ENCODE measurements around the gene FCN2. TPM values are rescaled to one million over a fixed set of nuclear protein-coding genes. Genes with fewer than 3 reads are reported as not detected.

The FCN2 gene
- total RNA-seq, 1 donor from 2014 or later, result 1.0 TPM

GRCh38 chr9:134902936-134903335 lies 22.3 kb downstream of the FCN2 start:
- peaks cover 2 to 7% (median 4%) of the 10 kb centered on the region in 3 donors for H3K27me3 ChIP-seq (ENCODE audit: control insufficient read depth in 3 of 3, insufficient read depth in 3 of 3, low read length in 3 of 3)
- no peak overlapping the region for H3K4me3 ChIP-seq (ENCODE audit: low read length in 3 of 3)
- H3K36me3 ChIP-seq (ENCODE audit: control insufficient read depth in 3 of 3, insufficient read depth in 3 of 3, low read length in 3 of 3), result no peaks in the 10 kb centered on the region
- peaks cover 0 to under 1% (median 0%) of the 10 kb centered on the region in 3 donors for H3K4me1 ChIP-seq (ENCODE audit: control insufficient read depth in 3 of 3, insufficient read depth in 3 of 3, low read length in 3 of 3)
- H3K9me3 ChIP-seq (ENCODE audit: control insufficient read depth in 3 of 3, low read length in 3 of 3), result peaks cover 0 to 4% (median 0%) of the 10 kb centered on the region in 3 donors
- H3K27ac ChIP-seq (ENCODE audit: low read depth, low read length), result no peak overlapping the region
- H3K9ac ChIP-seq (ENCODE audit: low read depth in 1 of 3, low read length in 3 of 3), result no peak overlapping the region

GRCh38 chr9:134908524-134909309 lies 28.1 kb downstream of the FCN2 start:
- no peaks in the 10 kb centered on the region for H3K9me3 ChIP-seq (ENCODE audit: control insufficient read depth in 3 of 3, low read length in 3 of 3)
- H3K27ac ChIP-seq (ENCODE audit: low read depth, low read length), result no peak overlapping the region
- no peak overlapping the region for H3K9ac ChIP-seq (ENCODE audit: low read depth in 1 of 3, low read length in 3 of 3)
- H3K27me3 ChIP-seq (ENCODE audit: control insufficient read depth in 3 of 3, insufficient read depth in 3 of 3, low read length in 3 of 3), result peaks cover 15 to 32% (median 24%) of the 10 kb centered on the region in 3 donors
- no peaks in the 10 kb centered on the region for H3K36me3 ChIP-seq (ENCODE audit: control insufficient read depth in 3 of 3, insufficient read depth in 3 of 3, low read length in 3 of 3)
- no peaks in the 10 kb centered on the region for H3K4me1 ChIP-seq (ENCODE audit: control insufficient read depth in 3 of 3, insufficient read depth in 3 of 3, low read length in 3 of 3)
- no peak overlapping the region for H3K4me3 ChIP-seq (ENCODE audit: low read length in 3 of 3)

GRCh38 chr9:134909511-134910481 lies 29.2 kb downstream of the FCN2 start:
- Histone ChIP-seq H3K36me3 (ENCODE audit: control insufficient read depth in 3 of 3, insufficient read depth in 3 of 3, low read length in 3 of 3) (no peaks in the 10 kb centered on the region), H3K27me3 (ENCODE audit: control insufficient read depth in 3 of 3, insufficient read depth in 3 of 3, low read length in 3 of 3) (peaks cover 15 to 32% (median 25%) of the 10 kb centered on the region in 3 donors), H3K9me3 (ENCODE audit: control insufficient read depth in 3 of 3, low read length in 3 of 3) (no peaks in the 10 kb centered on the region), H3K4me1 (ENCODE audit: control insufficient read depth in 3 of 3, insufficient read depth in 3 of 3, low read length in 3 of 3) (no peaks in the 10 kb centered on the region), H3K9ac (ENCODE audit: low read depth in 1 of 3, low read length in 3 of 3) (no peak overlapping the region), H3K27ac (ENCODE audit: low read depth, low read length) (no peak overlapping the region), H3K4me3 (ENCODE audit: low read length in 3 of 3) (no peak overlapping the region)

- Histone ChIP-seq H3K36me3 (ENCODE audit: control insufficient read depth in 3 of 3, insufficient read depth in 3 of 3, low read length in 3 of 3) (no peaks in the 10 kb centered on the region), H3K9me3 (ENCODE audit: control insufficient read depth in 3 of 3, low read length in 3 of 3) (no peaks in the 10 kb centered on the region), H3K4me1 (ENCODE audit: control insufficient read depth in 3 of 3, insufficient read depth in 3 of 3, low read length in 3 of 3) (no peaks in the 10 kb centered on the region), H3K9ac (ENCODE audit: low read depth in 1 of 3, low read length in 3 of 3) (no peak overlapping the region), H3K4me3 (ENCODE audit: low read length in 3 of 3) (no peak overlapping the region), H3K27me3 (ENCODE audit: control insufficient read depth in 3 of 3, insufficient read depth in 3 of 3, low read length in 3 of 3) (peaks cover 21 to 45% (median 38%) of the 10 kb centered on the region in 3 donors), H3K27ac (ENCODE audit: low read depth, low read length) (no peak overlapping the region)
Observed at GRCh38 chr9:134912126-134912840, 31.7 kb downstream of the FCN2 start.

GRCh38 chr9:134913041-134913712 lies 32.6 kb downstream of the FCN2 start:
- Histone ChIP-seq H3K4me3 (ENCODE audit: low read length in 3 of 3) (no peak overlapping the region), H3K36me3 (ENCODE audit: control insufficient read depth in 3 of 3, insufficient read depth in 3 of 3, low read length in 3 of 3) (no peaks in the 10 kb centered on the region), H3K4me1 (ENCODE audit: control insufficient read depth in 3 of 3, insufficient read depth in 3 of 3, low read length in 3 of 3) (no peaks in the 10 kb centered on the region), H3K27ac (ENCODE audit: low read depth, low read length) (no peak overlapping the region), H3K9ac (ENCODE audit: low read depth in 1 of 3, low read length in 3 of 3) (no peak overlapping the region), H3K9me3 (ENCODE audit: control insufficient read depth in 3 of 3, low read length in 3 of 3) (no peaks in the 10 kb centered on the region), H3K27me3 (ENCODE audit: control insufficient read depth in 3 of 3, insufficient read depth in 3 of 3, low read length in 3 of 3) (peaks cover 21 to 51% (median 38%) of the 10 kb centered on the region in 3 donors)

- H3K9ac ChIP-seq (ENCODE audit: low read depth in 1 of 3, low read length in 3 of 3), result no peak overlapping the region
- no peaks in the 10 kb centered on the region for H3K4me1 ChIP-seq (ENCODE audit: control insufficient read depth in 3 of 3, insufficient read depth in 3 of 3, low read length in 3 of 3)
- no peak overlapping the region for H3K27ac ChIP-seq (ENCODE audit: low read depth, low read length)
- peaks cover 0 to 3% (median 0%) of the 10 kb centered on the region in 3 donors for H3K9me3 ChIP-seq (ENCODE audit: control insufficient read depth in 3 of 3, low read length in 3 of 3)
- no peak overlapping the region for H3K4me3 ChIP-seq (ENCODE audit: low read length in 3 of 3)
- no peaks in the 10 kb centered on the region for H3K36me3 ChIP-seq (ENCODE audit: control insufficient read depth in 3 of 3, insufficient read depth in 3 of 3, low read length in 3 of 3)
- H3K27me3 ChIP-seq (ENCODE audit: control insufficient read depth in 3 of 3, insufficient read depth in 3 of 3, low read length in 3 of 3), result peaks cover 28 to 45% (median 38%) of the 10 kb centered on the region in 3 donors
Observed at GRCh38 chr9:134913713-134914500, 33.3 kb downstream of the FCN2 start.

GRCh38 chr9:134914501-134914834 lies 33.9 kb downstream of the FCN2 start:
- no peaks in the 10 kb centered on the region for H3K36me3 ChIP-seq (ENCODE audit: control insufficient read depth in 3 of 3, insufficient read depth in 3 of 3, low read length in 3 of 3)
- H3K9ac ChIP-seq (ENCODE audit: low read depth in 1 of 3, low read length in 3 of 3), result no peak overlapping the region
- H3K27ac ChIP-seq (ENCODE audit: low read depth, low read length), result no peak overlapping the region
- H3K4me3 ChIP-seq (ENCODE audit: low read length in 3 of 3), result no peak overlapping the region
- H3K27me3 ChIP-seq (ENCODE audit: control insufficient read depth in 3 of 3, insufficient read depth in 3 of 3, low read length in 3 of 3), result peaks cover 28 to 45% (median 38%) of the 10 kb centered on the region in 3 donors
- no peaks in the 10 kb centered on the region for H3K4me1 ChIP-seq (ENCODE audit: control insufficient read depth in 3 of 3, insufficient read depth in 3 of 3, low read length in 3 of 3)
- H3K9me3 ChIP-seq (ENCODE audit: control insufficient read depth in 3 of 3, low read length in 3 of 3), result peaks cover 0 to 4% (median 0%) of the 10 kb centered on the region in 3 donors

- Histone ChIP-seq H3K9me3 (ENCODE audit: control insufficient read depth in 3 of 3, low read length in 3 of 3) (peaks cover 0 to 4% (median 0%) of the 10 kb centered on the region in 3 donors), H3K27me3 (ENCODE audit: control insufficient read depth in 3 of 3, insufficient read depth in 3 of 3, low read length in 3 of 3) (peaks cover 23 to 44% (median 38%) of the 10 kb centered on the region in 3 donors), H3K4me3 (ENCODE audit: low read length in 3 of 3) (no peak overlapping the region), H3K36me3 (ENCODE audit: control insufficient read depth in 3 of 3, insufficient read depth in 3 of 3, low read length in 3 of 3) (no peaks in the 10 kb centered on the region), H3K9ac (ENCODE audit: low read depth in 1 of 3, low read length in 3 of 3) (no peak overlapping the region), H3K27ac (ENCODE audit: low read depth, low read length) (no peak overlapping the region), H3K4me1 (ENCODE audit: control insufficient read depth in 3 of 3, insufficient read depth in 3 of 3, low read length in 3 of 3) (no peaks in the 10 kb centered on the region)
Observed at GRCh38 chr9:134915046-134915985, 34.7 kb downstream of the FCN2 start.
